ENCODE results near the gene MCCC2. TPM values are rescaled to one million over a fixed set of nuclear protein-coding genes. Genes with fewer than 3 reads are reported as not detected.
"Not testable (repeated sequence)": the region's sequence is repeated elsewhere in the genome, so short reads cannot be mapped to it uniquely, and the experiment has no call there.

MCCC2 gene
- total and polyA plus RNA-seq, 2 of the 13 experiments (the other 11 are each of a cell fraction or from before 2014, with no cell fraction given): 44.8 to 83.6 TPM

GRCh38 chr5:71551582-71551981, 35.6 kb upstream of the MCCC2 start:
- H3K9me3 ChIP-seq (ENCODE audit: low read length); ATAC-seq; POLR2A ChIA-PET; H3K4me3 ChIP-seq (replicated peaks in 1 of 3; ENCODE audit: insufficient read depth in 1 of 3, low read depth in 2 of 3, low read length in 3 of 3); H3K27me3 ChIP-seq (ENCODE audit: control insufficient read depth in 1 of 2, insufficient read depth in 2 of 2, low read length in 2 of 2); BruUV-seq (replicated peaks); H3K4me1 ChIP-seq (ENCODE audit: insufficient read depth, low read length); intact Hi-C loops (cut with micrococcal nuclease; ENCODE audit: unreplicated experiment); CTCF ChIA-PET (ENCODE audit: low intra/inter-chr PET ratio, low total read pairs); DNase-seq (ENCODE audit: low spot score); H2AFZ ChIP-seq (ENCODE audit: low read length); in situ Hi-C loops (cut with HindIII; ENCODE audit: extremely low pct_ligation_motif_present, low pct_unique_long_range_greater_than_20kb); H3K79me2 ChIP-seq (ENCODE audit: insufficient read depth, low read length); H3K27ac ChIP-seq (ENCODE audit: extremely low read length, insufficient read depth, low read length); FAIRE-seq; H3K9ac ChIP-seq (ENCODE audit: insufficient read depth, low read depth, low read length); H4K20me1 ChIP-seq (ENCODE audit: insufficient read depth, low read length); H3K4me2 ChIP-seq (ENCODE audit: low read depth, low read length): not testable (repeated sequence)
- H3K36me3 ChIP-seq (replicated peaks in 1 of 2; ENCODE audit: control insufficient read depth in 1 of 2, insufficient read depth in 2 of 2, low read length in 2 of 2): peaks cover 6 to 40% of the 10 kb centered on the region in 2 experiments; a peak in 4 of 5 replicates
- WGBS (ENCODE audit: low lambda C conversion rate): over 99% methylated on average over 8 of the region's 27 CpGs

- H3K4me2 ChIP-seq (ENCODE audit: low read depth, low read length); H3K79me2 ChIP-seq (ENCODE audit: insufficient read depth, low read length); BruUV-seq (replicated peaks); H3K4me3 ChIP-seq (replicated peaks in 1 of 3; ENCODE audit: insufficient read depth in 1 of 3, low read depth in 2 of 3, low read length in 3 of 3); FAIRE-seq; POLR2A ChIA-PET; CTCF ChIA-PET (ENCODE audit: low intra/inter-chr PET ratio, low total read pairs); H3K4me1 ChIP-seq (ENCODE audit: insufficient read depth, low read length); DNase-seq (ENCODE audit: low spot score); H4K20me1 ChIP-seq (ENCODE audit: insufficient read depth, low read length); in situ Hi-C loops (cut with HindIII; ENCODE audit: extremely low pct_ligation_motif_present, low pct_unique_long_range_greater_than_20kb); H3K27me3 ChIP-seq (ENCODE audit: control insufficient read depth in 1 of 2, insufficient read depth in 2 of 2, low read length in 2 of 2); intact Hi-C loops (cut with micrococcal nuclease; ENCODE audit: unreplicated experiment); H3K9me3 ChIP-seq (ENCODE audit: low read length); ATAC-seq; H3K9ac ChIP-seq (ENCODE audit: insufficient read depth, low read depth, low read length); H2AFZ ChIP-seq (ENCODE audit: low read length); H3K27ac ChIP-seq (ENCODE audit: extremely low read length, insufficient read depth, low read length): not testable (repeated sequence)
- H3K36me3 ChIP-seq (replicated peaks in 1 of 2; ENCODE audit: control insufficient read depth in 1 of 2, insufficient read depth in 2 of 2, low read length in 2 of 2): peaks cover 6 to 39% of the 10 kb centered on the region in 2 experiments; a peak in 4 of 5 replicates
- 99% methylated on average over 18 of the region's 53 CpGs for WGBS (ENCODE audit: low lambda C conversion rate)
These were observed 35.0 kb upstream of the MCCC2 start for GRCh38 chr5:71552026-71552749.

GRCh38 chr5:71563161-71563560, 24.0 kb upstream of the MCCC2 start:
- FAIRE-seq (no peak), ATAC-seq (no peak), DNase-seq (ENCODE audit: low spot score) (no peak)
- Histone ChIP-seq H3K4me1 (ENCODE audit: insufficient read depth, low read length) (no peaks in the 10 kb centered on the region), H3K4me3 (replicated peaks in 1 of 3; ENCODE audit: insufficient read depth in 1 of 3, low read depth in 2 of 3, low read length in 3 of 3) (no peak overlapping the region), H4K20me1 (ENCODE audit: insufficient read depth, low read length) (no peaks in the 10 kb centered on the region), H3K4me2 (ENCODE audit: low read depth, low read length) (no peak overlapping the region), H3K9me3 (ENCODE audit: low read length) (no peaks in the 10 kb centered on the region), H3K27ac (ENCODE audit: extremely low read length, insufficient read depth, low read length) (no peak overlapping the region), H3K79me2 (ENCODE audit: insufficient read depth, low read length) (no peaks in the 10 kb centered on the region), H2AFZ (ENCODE audit: low read length) (no peak overlapping the region), H3K9ac (ENCODE audit: insufficient read depth, low read depth, low read length) (no peak overlapping the region), H3K36me3 (replicated peaks in 1 of 2; ENCODE audit: control insufficient read depth in 1 of 2, insufficient read depth in 2 of 2, low read length in 2 of 2) (peaks cover 12 to 30% of the 10 kb centered on the region in 2 experiments), H3K27me3 (ENCODE audit: control insufficient read depth in 1 of 2, insufficient read depth in 2 of 2, low read length in 2 of 2) (no peaks in the 10 kb centered on the region)
- WGBS (ENCODE audit: low lambda C conversion rate): 91% methylated on average over 4 of the region's 4 CpGs
- in situ Hi-C loops (cut with HindIII; ENCODE audit: extremely low pct_ligation_motif_present, low pct_unique_long_range_greater_than_20kb) (no loop called here), intact Hi-C loops (cut with micrococcal nuclease; ENCODE audit: unreplicated experiment) (no loop called here)
- ChIA-PET POLR2A (interaction anchor here (0.6 kb wide), 1 partner anchor 23 kb away, joined by 3 read pairs; no protein-coding TSS in a partner anchor), CTCF (ENCODE audit: low intra/inter-chr PET ratio, low total read pairs) (no interaction called here)
- TF ChIP-seq ZNF160 (CRISPR knock-in tag; IDR thresholded peaks at IDR 0.05) (no peak), ZNF382 (CRISPR knock-in tag; IDR thresholded peaks at IDR 0.05; ENCODE audit: borderline replicate concordance) (no peak), NFKB2 (CRISPR knock-in tag; IDR thresholded peaks at IDR 0.05; ENCODE audit: borderline replicate concordance) (no peak), ZNF230 (CRISPR knock-in tag; IDR thresholded peaks at IDR 0.05) (no peak)
- BruUV-seq (replicated peaks): no TSS peak

Measured in HepG2 (cell line).